ENCODE measurements around the gene TBCA. TPM values are rescaled to one million over a fixed set of nuclear protein-coding genes. Genes with fewer than 3 reads are reported as not detected.

The TBCA gene
- total RNA-seq, 1 donor from 2014 or later, result 286 TPM

GRCh38 chr5:77785229-77785628 lies 9.1 kb upstream of the TBCA start:
- Mint-ChIP-seq H3K9me3 (no peaks in the 10 kb centered on the region), H3K27ac (ENCODE audit: unreplicated experiment) (no peak overlapping the region), H3K27me3 (ENCODE audit: low read depth) (no peaks in the 10 kb centered on the region), H3K4me3 (no peak overlapping the region), H3K4me1 (no peaks in the 10 kb centered on the region), H3K36me3 (ENCODE audit: low read depth) (no peaks in the 10 kb centered on the region)
- no peak for TF ChIP-seq CTCF (conservative IDR thresholded peaks at IDR 0.05)
- DNase-seq (ENCODE audit: low read depth, low spot score), result no peak

- H3K4me3 Mint-ChIP-seq, result no peak overlapping the region
- DNase-seq (ENCODE audit: low read depth, low spot score), result no peak
- no peaks in the 10 kb centered on the region for H3K27me3 Mint-ChIP-seq (ENCODE audit: low read depth)
- no peaks in the 10 kb centered on the region for H3K9me3 Mint-ChIP-seq
- TF ChIP-seq CTCF (conservative IDR thresholded peaks at IDR 0.05), result no peak
- no peak overlapping the region for H3K27ac Mint-ChIP-seq (ENCODE audit: unreplicated experiment)
- no peaks in the 10 kb centered on the region for H3K4me1 Mint-ChIP-seq
- no peaks in the 10 kb centered on the region for H3K36me3 Mint-ChIP-seq (ENCODE audit: low read depth)
Observed at GRCh38 chr5:77784735-77785134, 8.6 kb upstream of the TBCA start.

- Mint-ChIP-seq H3K36me3 (ENCODE audit: low read depth) (no peaks in the 10 kb centered on the region), H3K4me1 (peaks cover 9% of the 10 kb centered on the region), H3K27ac (ENCODE audit: unreplicated experiment) (no peak overlapping the region), H3K9me3 (no peaks in the 10 kb centered on the region), H3K4me3 (no peak overlapping the region), H3K27me3 (ENCODE audit: low read depth) (no peaks in the 10 kb centered on the region)
- no peak for TF ChIP-seq CTCF (conservative IDR thresholded peaks at IDR 0.05)
- no peak for DNase-seq (ENCODE audit: low read depth, low spot score)
Observed at GRCh38 chr5:77781076-77781475, 4.9 kb upstream of the TBCA start.

- Mint-ChIP-seq H3K36me3 (ENCODE audit: low read depth) (no peaks in the 10 kb centered on the region), H3K9me3 (no peaks in the 10 kb centered on the region), H3K4me3 (peak overlapping the region; percentile 72), H3K4me1 (peaks cover 25% of the 10 kb centered on the region), H3K27ac (ENCODE audit: unreplicated experiment) (no peak overlapping the region), H3K27me3 (ENCODE audit: low read depth) (no peaks in the 10 kb centered on the region)
- no peak for DNase-seq (ENCODE audit: low read depth, low spot score)
- TF ChIP-seq CTCF (conservative IDR thresholded peaks at IDR 0.05), result no peak
Observed at GRCh38 chr5:77778881-77779438, 2.8 kb upstream of the TBCA start.

GRCh38 chr5:77778398-77778797 lies 2.3 kb upstream of the TBCA start:
- Mint-ChIP-seq H3K4me3 (peak overlapping the region; percentile 72), H3K27me3 (ENCODE audit: low read depth) (no peaks in the 10 kb centered on the region), H3K36me3 (ENCODE audit: low read depth) (no peaks in the 10 kb centered on the region), H3K9me3 (no peaks in the 10 kb centered on the region), H3K27ac (ENCODE audit: unreplicated experiment) (no peak overlapping the region), H3K4me1 (peaks cover 30% of the 10 kb centered on the region)
- no peak for TF ChIP-seq CTCF (conservative IDR thresholded peaks at IDR 0.05)
- no peak for DNase-seq (ENCODE audit: low read depth, low spot score)

All from neural crest cell (in vitro differentiated cells).